Suprapubic skin (tissue), 4 donors: ENCODE measurements around the gene SPDYE5.
"Not testable (repeated sequence)": the region's sequence is repeated elsewhere in the genome, so short reads cannot be mapped to it uniquely, and the experiment has no call there.

Experiments
- EP300 ChIP-seq: sonication (generic); formaldehyde crosslinking; IDR thresholded peaks from one replicate; pipeline ENCODE4 v1.6.1; 2017; ENCODE audit warnings: antibody characterized with exemption
- POLR2A ChIP-seq, 2 donors: fragments of 450-650 bp; IDR thresholded peaks; one replicate each; pipeline ENCODE4 v1.6.1; 2017; ENCODE audit warnings: antibody characterized with exemption in 2 of 2, mild to moderate bottlenecking in 2 of 2, moderate library complexity in 2 of 2
- POLR2AphosphoS5 ChIP-seq, 3 donors: sonication (generic); formaldehyde crosslinking; IDR thresholded peaks; one replicate each; pipeline ENCODE4 v1.6.1; 2017; ENCODE audit warnings: antibody characterized with exemption in 3 of 3
- TF ChIP-seq, protein P1 (sequence below), 2 donors: fragments of 200-600 bp in 1 of 2; fragments of 450-650 bp in 1 of 2; sonication (generic) in 1 of 2; IDR thresholded peaks; one replicate each; pipeline ENCODE4 v1.5.1; 2016 to 2019; ENCODE audit warnings: antibody characterized with exemption in 2 of 2, mild to moderate bottlenecking in 1 of 2, moderate library complexity in 1 of 2

DNA sequence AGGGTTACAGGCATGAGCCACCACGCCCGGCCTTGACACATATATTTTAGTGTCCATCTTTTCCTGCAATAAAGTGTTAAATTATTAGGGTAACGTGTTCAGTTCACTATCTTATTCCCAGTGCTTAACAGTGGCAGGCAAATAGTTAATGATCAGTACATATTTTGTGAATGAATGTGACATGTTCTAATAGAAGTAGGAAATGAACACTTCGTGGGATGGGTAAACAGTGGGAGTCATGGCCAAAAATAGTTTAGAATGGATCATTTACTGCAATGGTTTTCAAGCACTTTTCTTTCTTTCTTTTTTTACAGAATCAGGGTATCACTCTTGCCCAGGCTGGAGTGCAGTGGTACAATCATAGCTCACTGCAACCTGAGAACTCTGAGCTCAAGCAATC lies 22.0 kb upstream of the SPDYE5 start:
- TF ChIP-seq, protein P1, sequence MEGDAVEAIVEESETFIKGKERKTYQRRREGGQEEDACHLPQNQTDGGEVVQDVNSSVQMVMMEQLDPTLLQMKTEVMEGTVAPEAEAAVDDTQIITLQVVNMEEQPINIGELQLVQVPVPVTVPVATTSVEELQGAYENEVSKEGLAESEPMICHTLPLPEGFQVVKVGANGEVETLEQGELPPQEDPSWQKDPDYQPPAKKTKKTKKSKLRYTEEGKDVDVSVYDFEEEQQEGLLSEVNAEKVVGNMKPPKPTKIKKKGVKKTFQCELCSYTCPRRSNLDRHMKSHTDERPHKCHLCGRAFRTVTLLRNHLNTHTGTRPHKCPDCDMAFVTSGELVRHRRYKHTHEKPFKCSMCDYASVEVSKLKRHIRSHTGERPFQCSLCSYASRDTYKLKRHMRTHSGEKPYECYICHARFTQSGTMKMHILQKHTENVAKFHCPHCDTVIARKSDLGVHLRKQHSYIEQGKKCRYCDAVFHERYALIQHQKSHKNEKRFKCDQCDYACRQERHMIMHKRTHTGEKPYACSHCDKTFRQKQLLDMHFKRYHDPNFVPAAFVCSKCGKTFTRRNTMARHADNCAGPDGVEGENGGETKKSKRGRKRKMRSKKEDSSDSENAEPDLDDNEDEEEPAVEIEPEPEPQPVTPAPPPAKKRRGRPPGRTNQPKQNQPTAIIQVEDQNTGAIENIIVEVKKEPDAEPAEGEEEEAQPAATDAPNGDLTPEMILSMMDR (IDR thresholded peaks at IDR 0.05), result not testable (repeated sequence)
- TF ChIP-seq POLR2A (IDR thresholded peaks at IDR 0.05); POLR2AphosphoS5 (IDR thresholded peaks at IDR 0.05); EP300: not testable (repeated sequence)
